AG09309 (cell line): Measurements from ENCODE around the gene SERBP1.
A peak's percentile ranks its signal among the peaks of the same experiment; 100 is the strongest.

ENCODE experiments used
- DNase-seq: peaks from one replicate; pipeline ENCODE4 v3.0.0-alpha.2; 2010; ENCODE audit warnings: low read depth
- H3K4me3 ChIP-seq: 2 replicates; pipeline ENCODE4 v1.5.1; 2011; ENCODE audit warnings: mild to moderate bottlenecking, low read depth, low read length, moderate library complexity; ENCODE audit not compliant: control insufficient read depth
- CTCF ChIP-seq: IDR thresholded peaks from 2 replicates; pipeline ENCODE4 v1.5.1; 2011; ENCODE audit warnings: mild to moderate bottlenecking, low read depth, low read length, inconsistent platforms; ENCODE audit not compliant: insufficient read depth, control insufficient read depth; ENCODE audit errors: missing control alignments

Gene SERBP1

GRCh38 chr1:67430358-67431155 lies at the start of gene SERBP1:
Gene SERBP1, minus strand, starts transcription at chr1:67430402. Its CDS starts 102 bp downstream, at chr1:67430300.
- peak; percentile 71 for DNase-seq
- peak; percentile 1 for TF ChIP-seq CTCF
- peak within 1 kb of the TSS; percentile 98 for H3K4me3 ChIP-seq

GRCh38 chr1:67479146-67479891 lies 49.1 kb upstream of the SERBP1 start:
- DNase-seq = no peak
- H3K4me3 ChIP-seq = no peak overlapping the region
- TF ChIP-seq CTCF = no peak

- H3K4me3 ChIP-seq = no peak overlapping the region
- no peak for DNase-seq
- no peak for TF ChIP-seq CTCF
These were observed 46.7 kb upstream of the SERBP1 start for GRCh38 chr1:67476906-67477305.

GRCh38 chr1:67476006-67476482 lies 45.8 kb upstream of the SERBP1 start:
- no peak for DNase-seq
- TF ChIP-seq CTCF = no peak
- H3K4me3 ChIP-seq = no peak overlapping the region

- TF ChIP-seq CTCF = no peak
- DNase-seq = no peak
- H3K4me3 ChIP-seq = no peak overlapping the region
These were observed 41.9 kb upstream of the SERBP1 start for GRCh38 chr1:67472056-67472455.

- no peak overlapping the region for H3K4me3 ChIP-seq
- no peak for TF ChIP-seq CTCF
- no peak for DNase-seq
These were observed 39.2 kb upstream of the SERBP1 start for GRCh38 chr1:67469431-67469830.
